H1 (cell line): Measurements from ENCODE around the gene EBF3. TPM values are rescaled to one million over a fixed set of nuclear protein-coding genes. Genes with fewer than 3 reads are reported as not detected.

Experiments
- HDAC2 ChIP-seq, 2 experiments: fragments of 300-600 bp in 1 of 2; sonication (generic) in 1 of 2; IDR thresholded peaks; 2 replicates each; pipeline ENCODE4 v1.6.1; 2011 to 2012; ENCODE audit warnings: low read depth in 2 of 2, low read length in 2 of 2, mild to moderate bottlenecking in 2 of 2, moderate library complexity in 2 of 2, borderline replicate concordance in 1 of 2, inconsistent platforms in 1 of 2
- NANOG ChIP-seq: IDR thresholded peaks from 2 replicates; pipeline ENCODE4 v1.6.1; 2011; ENCODE audit warnings: low read length, low read depth, mild to moderate bottlenecking, inconsistent platforms; ENCODE audit not compliant: insufficient read depth, poor library complexity, severe bottlenecking
- SP2 ChIP-seq: IDR thresholded peaks from 2 replicates; pipeline ENCODE4 v1.6.1; 2012; ENCODE audit warnings: mild to moderate bottlenecking, low read length, inconsistent platforms
- YY1 ChIP-seq: IDR thresholded peaks from 2 replicates; pipeline ENCODE4 v1.6.1; 2011; ENCODE audit warnings: low read depth, mild to moderate bottlenecking, low read length
- polyA plus RNA-seq, 7 experiments: library from polyadenylated mRNA; depleted of rRNA in 3 of 7; stranded (reverse) in 5 of 7; unstranded in 2 of 7; fragments of >200 nt in 5 of 7; fragments of 200-250 nt in 2 of 7; gene quantifications; 1 replicate in 5 of 7; 2 replicates in 1 of 7; 4 replicates in 1 of 7; pipeline versions ENCODE4 v1.2.1 to v1.2.3, GENCODE V29; 2011 to 2013; ENCODE audit warnings: missing spikeins in 2 of 7, mixed read lengths in 2 of 7
- total RNA-seq: library from RNA; stranded (reverse); fragmentation: NEBNext Ultra II Directional; extraction: Animal tissue kit (Norgen Biotek cat#: 25700); gene quantifications from 2 replicates; pipeline ENCODE4 v1.2.1, GENCODE V29; 2021

Gene EBF3
- total and polyA plus RNA-seq, 2 of the 8 experiments (the other 6 are each of a cell fraction or from before 2014, with no cell fraction given) = 0.08 to 0.26 TPM

GRCh38 chr10:129945526-129945925, 18.5 kb downstream of the EBF3 start (continued):
- TF ChIP-seq YY1 (no peak), NANOG (no peak), SP2 (no peak), HDAC2 (IDR thresholded peaks at IDR 0.05; ENCODE audit: borderline replicate concordance in 1 of 2, low read depth in 2 of 2, low read length in 2 of 2) (no peak)
